Stimulated activated CD4-positive, alpha-beta T cell treated with anti-CD3 and anti-CD28 coated beads, Interleukin-4, amount 100 ng/mL, for 4 hours (primary cell): ENCODE measurements around the gene PKHD1.

Source experiments
- DNase-seq, 2 experiments: peaks; one replicate each; pipeline ENCODE4 v3.0.0-alpha.2; 2020

The PKHD1 gene

GRCh38 chr6:52042141-52042885, 45.1 kb downstream of the PKHD1 start:
- no peak for DNase-seq

- no peak for DNase-seq
Measured at GRCh38 chr6:52041134-52041533, 46.3 kb downstream of the PKHD1 start.

GRCh38 chr6:52027699-52028098, 59.7 kb downstream of the PKHD1 start:
- no peak for DNase-seq

GRCh38 chr6:52024451-52025068, 62.9 kb downstream of the PKHD1 start:
- no peak for DNase-seq

- no peak for DNase-seq
Measured at GRCh38 chr6:52022675-52023074, 64.7 kb downstream of the PKHD1 start.

- DNase-seq: no peak
Measured at GRCh38 chr6:52020945-52021570, 66.4 kb downstream of the PKHD1 start.

- DNase-seq: no peak
Measured at GRCh38 chr6:52019881-52020280, 67.5 kb downstream of the PKHD1 start.

GRCh38 chr6:52019092-52019491, 68.3 kb downstream of the PKHD1 start:
- no peak for DNase-seq

- DNase-seq: no peak
Measured at GRCh38 chr6:52016915-52017748, 70.3 kb downstream of the PKHD1 start.

GRCh38 chr6:52015953-52016352, 71.5 kb downstream of the PKHD1 start:
- DNase-seq: no peak

- DNase-seq: no peak
Measured at GRCh38 chr6:52014391-52014790, 73.0 kb downstream of the PKHD1 start.

- no peak for DNase-seq
Measured at GRCh38 chr6:52013035-52013434, 74.4 kb downstream of the PKHD1 start.

- DNase-seq: no peak
Measured at GRCh38 chr6:52012582-52012981, 74.8 kb downstream of the PKHD1 start.

- DNase-seq: no peak
Measured at GRCh38 chr6:52010806-52011205, 76.6 kb downstream of the PKHD1 start.

GRCh38 chr6:52010145-52010544, 77.3 kb downstream of the PKHD1 start:
- DNase-seq: no peak

- DNase-seq: no peak
Measured at GRCh38 chr6:52009466-52010140, 77.8 kb downstream of the PKHD1 start.

GRCh38 chr6:52000064-52000463, 87.3 kb downstream of the PKHD1 start:
- DNase-seq: no peak

- DNase-seq: no peak
Measured at GRCh38 chr6:51996296-51996947, 91.0 kb downstream of the PKHD1 start.

- DNase-seq: no peak
Measured at GRCh38 chr6:51995214-51995755, 92.1 kb downstream of the PKHD1 start.

- no peak for DNase-seq
Measured at GRCh38 chr6:51992876-51993275, 94.5 kb downstream of the PKHD1 start.

GRCh38 chr6:51989789-51990188, 97.6 kb downstream of the PKHD1 start:
- DNase-seq: no peak

GRCh38 chr6:51986864-51987263, 100.5 kb downstream of the PKHD1 start:
- no peak for DNase-seq
